Islet precursor cell (in vitro differentiated cells): Measurements from ENCODE around the gene CASQ2.
"Not testable (repeated sequence)": the region's sequence is repeated elsewhere in the genome, so short reads cannot be mapped to it uniquely, and the experiment has no call there.

ENCODE experiments used
- DNase-seq: peaks from one replicate; pipeline ENCODE4 v3.0.0-alpha.2; 2018

The CASQ2 gene

GRCh38 chr1:115779075-115779474 is 10.6 kb upstream of the CASQ2 start:
- DNase-seq = not testable (repeated sequence)

DNA sequence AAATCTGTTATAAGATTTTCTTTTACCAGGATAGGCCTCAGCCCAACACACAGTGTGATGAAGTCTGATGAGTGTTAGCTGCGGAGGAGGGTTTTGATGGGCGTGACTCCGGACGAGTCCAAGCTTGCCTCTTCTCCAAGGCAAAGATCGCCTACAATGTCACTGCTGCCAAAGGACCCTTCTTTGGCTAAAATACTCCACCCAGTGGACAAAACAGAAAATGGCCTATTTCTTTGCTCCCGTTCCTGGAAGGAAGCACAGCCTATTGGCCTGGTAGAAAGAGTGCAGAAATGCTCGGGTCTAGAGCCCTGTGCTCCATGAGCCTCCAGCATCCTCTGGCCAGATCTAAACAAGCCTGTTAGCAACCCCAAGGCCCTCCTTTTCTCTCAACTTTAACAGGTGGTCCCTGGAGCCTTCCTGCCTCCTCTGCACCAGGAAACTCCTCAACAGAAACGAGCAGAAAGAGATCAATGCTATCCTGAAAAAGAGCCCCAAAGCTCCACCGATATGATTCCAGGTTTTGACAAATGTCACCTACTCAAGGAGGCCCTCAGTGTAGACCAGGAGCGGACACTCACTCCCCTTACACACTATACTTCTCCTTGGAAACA is 3.4 kb upstream of the CASQ2 start:
- peak; percentile 93 for DNase-seq

DNA sequence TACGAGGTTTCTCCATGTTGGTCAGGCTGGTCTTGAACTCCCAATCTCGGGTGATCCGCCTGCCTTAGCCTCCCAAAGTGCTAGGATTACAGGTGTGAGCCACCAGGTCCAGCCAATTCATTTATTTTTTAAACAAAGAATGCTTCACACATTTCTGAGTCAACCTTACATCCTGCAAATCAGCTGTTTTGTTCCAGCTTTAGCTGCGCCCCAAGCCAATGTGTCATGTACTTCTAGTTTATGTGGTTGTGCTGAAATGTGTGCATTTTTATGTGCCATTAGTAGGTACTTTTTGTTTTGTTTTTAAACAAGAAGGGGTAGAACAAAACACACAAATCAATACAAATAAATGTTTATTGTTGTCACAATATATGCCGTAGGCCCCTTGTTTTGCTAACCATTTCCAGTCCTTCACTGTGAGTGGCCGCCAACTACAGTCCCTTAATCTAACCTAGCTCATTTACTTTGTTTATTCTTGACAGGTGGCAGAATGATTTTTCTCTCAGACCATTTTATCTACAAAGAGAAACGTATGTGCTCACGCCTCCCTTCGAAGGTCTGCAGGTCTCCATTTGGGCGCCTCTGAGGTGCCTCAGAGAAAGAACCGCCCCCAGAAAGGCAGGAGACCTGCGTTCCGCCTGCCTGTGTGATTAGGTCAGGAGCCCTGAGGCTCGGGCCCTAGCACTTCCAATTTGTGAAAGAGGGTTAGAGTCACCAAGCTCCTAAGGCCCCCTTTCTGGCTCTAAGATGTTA is 2.8 kb upstream of the CASQ2 start:
- DNase-seq = peak; percentile 89

- no peak for DNase-seq
Measured at GRCh38 chr1:115767403-115767802, 1.1 kb downstream of the CASQ2 start.

DNA sequence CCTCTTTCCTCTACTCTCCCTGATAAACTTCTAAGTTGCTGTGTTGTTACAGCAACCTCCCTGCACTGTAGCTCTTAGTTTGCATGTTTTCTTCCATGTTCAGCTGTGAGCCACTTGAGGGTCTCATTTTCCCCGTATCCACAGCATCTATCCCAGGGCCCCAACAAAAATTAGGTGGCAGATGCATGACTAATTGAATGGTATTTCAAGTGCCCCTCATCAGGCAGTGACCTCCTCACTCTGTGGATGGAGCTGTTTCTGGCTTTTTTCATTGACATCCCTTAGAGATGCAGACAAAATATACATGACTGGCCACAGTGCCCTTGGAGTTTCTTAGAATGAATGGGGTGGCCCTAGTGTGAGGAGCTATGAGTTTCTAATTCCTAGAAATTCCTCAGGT is 3.4 kb downstream of the CASQ2 start:
- DNase-seq = no peak

DNA sequence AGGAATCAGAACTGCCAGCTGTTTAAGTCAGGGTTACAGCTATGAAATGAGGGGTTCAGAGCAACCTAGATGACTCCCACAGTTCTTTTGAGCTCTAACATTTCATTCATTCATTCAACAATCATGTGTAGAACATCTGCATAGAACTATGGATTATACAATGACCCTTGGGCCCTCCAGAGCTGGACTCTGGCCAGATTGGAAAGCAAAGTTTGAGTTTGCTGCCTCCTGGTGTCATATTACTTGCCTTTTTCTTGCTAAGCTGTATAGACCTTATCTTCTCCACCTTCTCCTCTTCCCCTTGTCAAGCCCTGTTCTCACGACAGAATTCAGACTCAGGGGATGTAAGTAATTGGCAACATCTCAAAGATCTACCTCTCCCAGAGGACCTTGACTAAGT is 4.0 kb downstream of the CASQ2 start:
- DNase-seq = peak; percentile 70

- DNase-seq = no peak
Measured at GRCh38 chr1:115762779-115763178, 5.7 kb downstream of the CASQ2 start.

DNA sequence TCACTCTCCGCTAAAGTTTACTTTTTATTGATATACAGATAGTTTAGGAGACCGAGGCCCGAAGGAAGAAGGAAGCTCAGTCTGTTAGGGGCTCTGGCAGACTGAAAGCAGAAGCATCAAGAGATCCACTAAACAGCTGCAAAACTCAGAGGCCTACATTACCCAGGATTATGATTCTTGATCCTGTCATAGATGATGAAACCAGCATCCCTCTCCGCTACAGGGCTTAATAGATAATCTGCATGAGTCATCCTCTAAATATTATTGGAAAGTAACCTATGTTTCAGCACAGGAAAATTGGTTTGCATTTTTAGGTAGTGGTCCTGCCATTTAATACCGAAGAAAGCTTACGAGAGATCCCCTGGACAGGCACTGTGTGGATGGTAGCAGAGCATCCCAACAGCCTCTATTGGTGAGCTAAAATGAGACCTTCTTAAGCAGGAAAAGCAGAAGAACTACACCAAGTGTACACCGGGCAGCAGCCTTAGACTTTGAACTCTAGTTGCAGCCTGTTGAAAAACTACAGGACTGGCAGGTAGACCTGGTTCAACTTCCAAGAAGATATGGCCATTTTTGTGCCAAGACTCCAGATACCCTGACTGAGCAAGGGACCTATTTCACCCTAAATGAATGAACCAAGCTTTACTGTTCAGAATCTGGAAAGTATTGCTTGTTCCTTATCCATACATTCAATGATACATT is 6.8 kb downstream of the CASQ2 start:
- DNase-seq = no peak

DNA sequence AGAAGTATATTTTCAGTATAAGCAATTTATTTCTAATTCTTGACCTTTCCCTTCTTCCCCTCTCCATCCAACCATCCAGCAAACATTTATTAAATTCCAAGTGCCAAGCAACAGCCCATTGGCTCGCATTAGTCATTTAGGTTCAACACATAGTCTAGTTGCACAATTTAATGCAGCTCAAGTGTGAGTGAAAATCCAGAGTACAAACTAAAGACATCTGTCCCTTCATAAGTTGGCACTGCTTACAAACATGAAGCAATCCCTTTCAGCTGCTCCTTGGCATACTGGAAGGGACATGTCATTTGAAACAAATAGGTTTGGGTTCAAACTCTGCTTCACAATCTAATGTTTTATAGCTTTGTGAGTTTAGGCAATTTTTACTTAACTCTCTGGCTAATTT is 10.7 kb downstream of the CASQ2 start:
- no peak for DNase-seq

GRCh38 chr1:115757326-115757725 is 11.2 kb downstream of the CASQ2 start:
- no peak for DNase-seq

DNA sequence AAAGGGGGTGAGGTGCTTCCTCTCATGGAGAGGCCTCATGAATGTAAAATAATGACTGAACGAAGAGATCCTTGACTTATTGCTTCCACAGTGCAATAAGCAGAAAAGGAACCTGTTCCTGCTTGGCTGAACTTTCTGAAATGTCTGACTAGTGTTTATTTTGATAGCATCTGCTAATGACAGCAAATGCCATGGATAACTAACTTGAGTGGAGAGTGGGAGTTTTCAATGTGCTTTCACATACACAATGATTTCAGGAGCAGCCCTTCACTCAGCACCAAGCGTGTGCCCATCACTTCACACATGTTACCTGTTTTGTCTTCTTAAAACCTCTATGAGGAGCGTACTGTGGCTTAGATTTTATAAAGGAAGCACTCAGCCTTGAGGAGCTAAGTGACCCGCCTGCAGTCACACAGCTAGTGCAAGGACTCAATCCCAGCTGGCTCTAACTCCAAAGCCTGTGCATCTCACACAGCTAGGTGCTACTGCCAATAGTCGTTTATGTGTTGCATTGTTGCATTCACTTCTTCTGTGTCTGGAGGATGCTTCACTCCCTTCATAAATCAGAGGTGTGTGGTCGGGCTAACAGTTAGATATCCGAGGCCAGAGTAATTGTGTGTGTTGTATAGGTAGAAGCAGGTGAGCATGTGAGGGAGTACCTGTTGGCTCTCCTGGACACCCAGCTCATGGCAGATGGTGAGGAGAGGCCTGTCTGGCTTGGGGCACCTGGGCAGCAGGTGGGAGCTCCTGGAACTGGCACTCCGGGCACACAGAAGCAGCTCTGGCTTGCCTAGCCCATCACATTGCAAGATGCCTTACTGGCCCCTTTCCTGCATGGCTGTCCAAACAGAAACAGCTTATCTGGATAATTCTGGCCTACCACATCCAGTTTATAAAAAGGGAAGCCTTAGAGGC is 12.8 kb downstream of the CASQ2 start:
- DNase-seq = no peak

- DNase-seq = no peak
Measured at GRCh38 chr1:115753830-115754229, 14.7 kb downstream of the CASQ2 start.

DNA sequence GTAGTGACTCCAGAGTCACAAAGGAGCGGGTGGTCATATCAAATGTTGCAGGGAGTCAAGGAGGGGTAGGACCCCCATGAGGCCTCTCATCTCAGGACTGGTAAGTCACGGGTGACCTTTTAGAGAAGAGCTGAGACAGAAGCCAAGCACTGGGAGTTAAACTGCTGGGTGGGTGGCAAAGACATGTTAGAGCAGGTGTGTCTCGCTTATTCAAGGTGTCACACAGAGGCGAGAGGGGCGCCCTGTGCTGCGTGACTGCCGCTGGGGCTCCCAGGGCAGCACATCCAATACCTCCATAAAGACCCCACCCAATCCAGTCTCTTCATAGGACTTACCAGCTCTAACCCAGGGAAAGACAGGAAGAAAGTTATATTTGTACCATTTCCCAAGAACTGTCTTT is 15.2 kb downstream of the CASQ2 start:
- DNase-seq = no peak

DNA sequence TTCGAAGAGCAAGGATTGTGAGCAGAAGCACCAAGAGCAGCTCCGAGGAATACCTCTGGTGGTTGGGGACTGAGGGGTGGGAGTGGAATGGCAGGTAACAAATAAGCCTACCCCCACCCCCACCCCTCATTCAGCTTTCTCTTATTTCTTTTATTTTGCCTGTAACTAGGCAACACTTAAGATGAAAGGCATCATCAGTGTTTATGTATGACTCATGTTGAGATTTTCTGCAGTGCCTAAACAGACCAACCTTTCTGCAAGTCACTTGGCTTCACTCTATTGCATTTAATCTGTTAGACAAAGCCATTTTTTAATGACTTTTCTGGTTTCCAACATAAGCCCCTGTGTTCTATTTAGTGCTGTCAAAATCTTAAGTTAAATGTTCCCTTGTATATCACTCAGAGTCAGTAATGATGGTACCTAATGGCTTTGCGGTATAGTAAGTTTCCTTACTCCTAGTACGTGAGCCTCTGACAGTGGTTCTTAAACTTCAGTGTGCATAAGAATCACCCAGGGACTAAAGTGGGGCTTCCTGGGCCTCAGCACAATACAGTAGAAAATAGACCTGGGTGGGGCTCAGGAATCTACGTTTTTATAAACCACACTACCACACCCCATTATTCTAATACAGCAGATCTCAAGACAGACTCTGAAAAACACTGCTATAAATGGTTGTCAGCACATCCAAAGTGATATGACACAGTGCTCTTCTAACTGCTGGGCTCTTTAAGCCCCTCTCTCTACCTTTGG is 19.9 kb downstream of the CASQ2 start:
- DNase-seq = peak; percentile 63

- no peak for DNase-seq
Measured at GRCh38 chr1:115746021-115746690, 22.4 kb downstream of the CASQ2 start.

DNA sequence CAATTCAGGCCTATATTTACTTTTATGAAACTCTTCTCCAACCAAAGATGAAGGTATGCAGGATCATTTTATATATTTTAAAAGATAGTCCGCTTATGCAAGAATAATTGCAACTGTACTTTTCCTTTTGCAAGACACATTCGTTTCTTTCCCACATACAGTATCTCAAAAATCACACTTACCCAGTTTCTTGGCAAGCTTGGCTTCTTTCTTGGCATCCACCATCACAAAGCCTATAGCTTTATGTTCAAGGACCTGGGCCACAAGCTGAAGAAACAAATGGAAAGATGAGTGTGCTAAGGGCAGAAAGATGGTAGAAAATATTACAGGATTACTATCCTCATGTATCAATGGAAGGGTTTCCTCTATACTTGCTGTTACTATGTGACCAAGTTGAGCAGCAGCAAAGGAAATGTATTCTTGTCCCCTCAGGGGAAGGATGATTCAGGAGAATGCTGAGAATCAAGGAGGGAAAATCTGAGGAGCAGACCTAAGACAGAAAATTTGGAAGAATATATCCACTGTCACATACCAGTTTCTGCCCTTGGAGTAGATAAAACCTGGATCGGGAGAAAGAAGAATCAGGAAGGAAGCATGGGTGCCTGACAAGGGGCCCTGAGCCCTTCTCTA is 23.8 kb downstream of the CASQ2 start:
- no peak for DNase-seq

DNA sequence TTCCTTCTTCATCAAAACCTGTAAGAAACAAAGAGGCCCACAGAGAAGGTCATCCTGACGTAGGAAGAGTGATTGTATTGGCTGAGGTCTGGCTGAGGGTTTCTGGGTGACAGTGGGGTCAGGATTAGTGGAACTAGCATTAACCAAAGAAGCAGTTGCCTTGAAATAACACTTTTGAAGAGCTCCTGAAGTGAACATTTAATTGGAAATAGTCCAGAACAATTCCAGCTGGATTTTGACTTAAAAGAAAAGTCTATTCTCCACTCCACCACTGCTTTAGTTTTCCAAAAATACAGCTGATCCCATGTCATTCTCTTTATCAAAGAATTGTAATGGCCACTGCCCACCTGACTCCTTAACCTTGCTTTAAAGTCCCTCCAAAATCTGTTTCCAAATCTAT is 27.7 kb downstream of the CASQ2 start:
- DNase-seq = no peak

- DNase-seq = no peak
Measured at GRCh38 chr1:115732316-115732715, 36.2 kb downstream of the CASQ2 start.

- DNase-seq = no peak
Measured at GRCh38 chr1:115729756-115730155, 38.8 kb downstream of the CASQ2 start.

DNA sequence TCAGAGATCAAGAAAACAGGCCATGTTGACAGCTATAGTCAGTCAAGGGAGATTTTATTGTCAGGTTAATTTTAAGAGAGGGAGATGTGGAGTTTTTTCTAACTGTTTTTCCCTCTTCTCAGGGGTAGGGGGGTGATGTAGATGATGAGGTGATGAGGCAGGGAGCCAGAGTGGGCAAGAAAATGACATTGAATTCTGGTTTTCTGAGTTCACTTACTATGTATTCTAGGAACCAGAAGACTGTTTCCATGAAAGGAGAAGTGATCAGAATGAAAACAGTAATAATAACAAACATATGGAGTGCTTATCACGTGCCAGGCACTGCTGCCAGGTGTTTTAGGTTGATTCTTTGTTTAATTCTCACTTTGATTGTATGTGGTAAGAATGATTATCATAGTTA is 40.2 kb downstream of the CASQ2 start:
- DNase-seq = no peak

- DNase-seq = peak; percentile 88
Measured at GRCh38 chr1:115727706-115728249, 40.7 kb downstream of the CASQ2 start.
